GM21447 (cell line): ENCODE results near the gene KRTAP10-6.
"Not testable (repeated sequence)": the region's sequence is repeated elsewhere in the genome, so short reads cannot be mapped to it uniquely, and the experiment has no call there.

Experiments
- ATAC-seq: cut with Tn5 transposase; IDR thresholded peaks from one replicate; pipeline ENCODE4 v1.9.1; 2021; ENCODE audit not compliant: unreplicated experiment

KRTAP10-6 gene

GRCh38 chr21:44558695-44559094, 33.6 kb downstream of the KRTAP10-6 start, which contains the start of gene KRTAP10-3:
TSS of gene KRTAP10-3 (minus strand) at chr21:44558795. CDS start at chr21:44558715, 80 bp downstream.
- ATAC-seq: no peak

DNA sequence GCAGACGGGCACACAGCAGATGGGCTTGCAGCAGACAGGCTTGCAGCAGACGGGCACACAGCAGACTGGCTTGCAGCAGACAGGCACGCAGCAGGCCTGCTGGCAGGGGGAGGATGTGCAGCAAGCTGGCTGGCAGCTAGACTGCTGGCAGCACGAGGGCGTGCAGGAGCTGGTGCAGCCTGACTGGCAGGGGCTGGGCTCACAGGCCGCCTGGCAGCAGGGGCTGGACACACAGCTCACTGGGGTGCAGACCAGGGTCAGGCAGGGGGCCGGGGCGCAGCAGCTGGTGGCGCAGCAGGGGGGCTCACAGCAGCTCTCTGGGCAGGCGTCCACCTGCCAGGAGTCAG, 34.0 kb downstream of the KRTAP10-6 start:
- not testable (repeated sequence) for ATAC-seq

DNA sequence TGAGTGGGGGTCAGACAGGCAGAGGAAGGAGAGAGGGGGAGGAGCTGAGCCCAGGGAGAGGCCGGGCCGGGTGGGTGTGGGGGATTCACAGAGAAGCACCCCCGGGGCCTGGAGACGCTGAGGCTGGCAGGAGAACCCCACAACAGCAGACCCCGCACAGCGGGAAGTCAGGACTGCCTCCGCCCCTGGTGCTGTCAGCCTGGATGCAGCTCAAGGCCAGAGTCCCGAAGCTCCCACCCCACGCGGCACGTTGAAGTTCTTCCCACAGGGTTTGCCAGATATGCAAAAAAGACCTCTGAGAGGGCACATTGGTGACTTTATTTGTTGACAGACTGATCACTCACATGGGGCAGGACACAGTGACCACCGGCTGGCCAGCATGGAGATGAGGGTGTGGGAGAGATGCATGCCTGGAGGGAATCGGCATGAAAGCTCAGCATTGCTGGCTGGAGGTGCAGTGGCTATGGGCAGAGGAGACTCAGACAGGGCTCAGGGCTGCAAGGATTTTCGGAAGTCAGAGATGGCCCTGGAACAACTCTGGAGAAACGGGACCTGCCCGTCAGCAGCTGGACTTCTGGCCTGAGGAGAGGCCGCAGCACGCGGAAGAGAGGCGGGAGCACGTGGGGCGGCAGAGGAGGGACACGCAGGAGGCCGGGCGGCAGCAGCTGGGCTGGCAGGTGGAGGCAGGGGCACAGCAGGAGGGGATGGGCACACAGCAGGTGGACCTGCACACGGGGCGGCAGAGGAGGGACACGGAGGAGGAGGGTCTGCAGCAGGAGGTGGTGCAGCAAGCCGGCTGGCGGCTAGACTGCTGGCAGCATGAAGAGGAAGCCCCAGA, 34.6 kb downstream of the KRTAP10-6 start:
- ATAC-seq: no peak

- ATAC-seq: no peak
These were observed 35.4 kb downstream of the KRTAP10-6 start for GRCh38 chr21:44556879-44557278.

- ATAC-seq: no peak
These were observed 37.0 kb downstream of the KRTAP10-6 start for GRCh38 chr21:44555200-44555875.

DNA sequence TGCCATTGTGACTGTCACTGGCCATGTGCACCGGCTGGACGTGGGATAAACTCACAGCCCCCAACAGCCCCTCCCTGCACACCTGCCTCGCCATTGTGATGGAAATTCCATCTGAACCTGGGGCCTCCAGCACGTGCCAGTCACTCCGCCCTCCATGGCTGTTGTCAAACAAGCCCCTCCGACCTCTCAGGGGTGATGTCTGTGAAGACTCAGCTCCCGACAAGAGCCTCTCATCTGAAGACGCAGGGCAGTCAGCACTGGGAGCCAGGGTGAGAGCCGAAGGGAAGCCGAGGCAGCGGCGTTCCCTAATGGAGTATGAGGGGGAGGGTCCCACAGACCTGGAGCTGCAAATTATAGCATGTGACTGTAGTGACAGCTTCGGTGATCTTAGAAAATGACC, 39.6 kb downstream of the KRTAP10-6 start:
- ATAC-seq: no peak

GRCh38 chr21:44552136-44552535, 40.2 kb downstream of the KRTAP10-6 start:
- no peak for ATAC-seq

DNA sequence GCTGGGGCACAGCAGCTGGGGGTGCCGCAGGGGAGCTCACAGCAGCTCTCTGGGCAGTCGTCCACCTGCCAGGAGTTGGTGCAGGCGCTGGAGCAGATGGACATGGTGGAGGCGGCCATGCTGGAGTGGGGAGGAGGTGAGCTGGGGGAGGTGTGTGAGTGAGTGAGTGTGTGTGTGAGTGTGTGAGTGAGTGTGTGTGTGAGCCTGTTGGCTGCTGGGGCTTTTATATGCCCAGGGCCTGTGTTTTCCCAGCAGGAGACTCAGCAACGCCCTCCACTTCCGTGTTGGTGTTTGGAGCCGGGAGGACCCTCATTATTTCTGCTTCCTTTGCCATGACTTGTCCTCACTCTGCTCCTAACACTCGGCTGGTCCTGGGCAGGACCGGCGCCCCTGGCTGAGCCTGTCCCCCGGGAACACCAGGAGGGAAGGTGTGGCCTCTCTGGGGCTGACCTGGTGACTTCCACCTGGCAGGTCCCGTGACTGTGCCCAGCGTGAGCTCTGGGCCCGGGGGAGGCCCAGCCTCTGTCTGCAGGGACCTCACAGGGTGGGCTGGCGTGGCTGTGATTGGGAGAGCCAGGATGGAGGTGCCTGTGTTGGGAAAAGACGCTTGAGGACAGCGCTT, 40.9 kb downstream of the KRTAP10-6 start, which contains the start of gene KRTAP10-2:
Gene KRTAP10-2 (minus strand): TSS at position 166 of the 622 bp plus-strand sequence. CDS start 47 bp downstream, at position 119.
- ATAC-seq: no peak

DNA sequence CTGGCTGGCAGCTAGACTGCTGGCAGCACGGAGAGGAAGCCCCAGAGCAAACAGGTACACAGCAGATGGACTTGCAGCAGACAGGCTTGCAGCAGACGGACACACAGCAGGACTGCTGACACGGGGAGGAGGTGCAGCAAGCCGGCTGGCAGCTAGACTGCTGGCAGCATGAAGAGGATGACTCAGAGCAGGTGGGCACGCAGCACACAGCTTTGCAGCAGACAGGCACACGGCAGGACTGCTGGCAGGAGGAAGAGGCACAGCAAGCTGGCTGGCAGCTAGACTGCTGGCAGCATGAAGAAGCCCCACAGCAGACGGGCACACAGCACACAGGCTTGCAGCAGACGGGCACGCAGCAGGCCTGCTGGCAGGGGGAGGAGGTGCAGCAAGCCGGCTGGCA, 41.5 kb downstream of the KRTAP10-6 start:
- no peak for ATAC-seq

DNA sequence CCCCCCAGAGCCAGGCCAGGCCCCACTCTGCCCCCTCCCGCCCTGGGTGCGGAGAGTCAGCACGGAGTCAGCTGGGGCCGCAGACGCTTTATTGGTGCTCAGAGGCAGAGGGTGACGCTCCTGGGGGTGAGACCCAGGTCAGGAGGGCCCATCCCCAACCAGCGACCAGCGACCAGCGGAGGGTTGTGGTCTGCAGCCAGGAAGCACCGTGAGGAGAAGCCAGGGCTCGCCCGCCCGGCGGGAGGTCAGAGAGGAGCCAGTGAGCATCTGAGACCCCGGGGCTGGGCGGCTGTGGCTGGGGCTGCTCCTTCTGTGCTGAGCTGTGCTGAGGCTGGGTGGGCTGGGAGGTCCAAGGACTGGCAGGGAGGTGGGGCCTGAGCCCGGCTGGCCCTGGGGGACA, 42.0 kb downstream of the KRTAP10-6 start:
- not testable (repeated sequence) for ATAC-seq

DNA sequence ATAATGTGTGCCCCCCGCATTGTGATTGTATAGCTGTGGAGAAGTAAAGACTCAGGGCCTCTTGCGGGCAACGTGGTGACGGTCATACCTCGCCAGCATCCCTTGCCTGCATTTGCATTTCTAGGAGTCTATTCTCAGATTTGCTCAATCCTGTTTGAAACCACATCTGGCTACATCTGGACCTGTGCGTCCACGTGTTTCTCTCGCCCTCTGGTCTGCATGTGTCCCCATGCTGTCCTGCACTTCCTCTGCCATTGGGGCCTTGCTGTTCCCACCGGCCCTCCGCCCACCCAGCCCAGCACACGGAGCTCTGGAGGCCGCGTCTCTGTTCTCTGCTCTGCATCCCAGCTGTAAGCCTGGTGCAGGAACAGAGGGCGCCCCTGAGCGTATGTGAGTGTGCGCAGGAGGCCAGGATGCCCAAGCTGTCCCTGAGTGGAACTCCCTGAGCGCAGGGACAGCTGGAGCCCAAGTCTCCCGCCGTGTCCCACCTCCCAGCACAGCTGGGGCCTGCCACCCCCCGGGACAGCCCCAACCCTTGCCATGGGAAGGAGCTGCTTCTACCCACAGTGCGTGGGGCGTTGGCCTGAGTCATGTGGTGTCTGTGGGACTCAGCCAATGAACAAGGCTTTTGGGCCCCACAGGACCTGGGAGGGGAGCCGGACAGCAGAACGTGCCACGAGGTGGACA, 42.6 kb downstream of the KRTAP10-6 start:
- ATAC-seq: no peak

DNA sequence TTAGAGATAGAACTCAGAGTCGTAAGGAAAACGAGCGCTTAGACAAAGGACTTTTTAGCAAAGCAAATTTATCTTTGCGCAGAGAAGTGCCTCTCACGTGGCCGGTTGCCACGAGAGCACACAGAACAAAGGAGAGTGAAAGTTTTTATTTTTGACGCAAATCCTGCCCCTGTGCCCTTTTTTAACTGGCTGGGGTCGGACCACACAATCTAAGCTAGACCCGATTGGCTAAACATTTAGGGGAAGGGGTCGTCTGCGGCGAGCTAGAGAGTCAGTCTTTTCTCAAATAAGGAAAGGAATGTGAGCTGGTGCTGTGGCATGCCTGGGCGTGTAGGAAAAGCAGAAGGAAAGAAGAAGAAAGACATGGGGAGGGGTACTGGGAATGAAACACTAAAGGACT, 43.4 kb downstream of the KRTAP10-6 start:
- ATAC-seq: no peak

GRCh38 chr21:44548381-44548780, 43.9 kb downstream of the KRTAP10-6 start:
- no peak for ATAC-seq

- no peak for ATAC-seq
These were observed 44.5 kb downstream of the KRTAP10-6 start for GRCh38 chr21:44547656-44548331.

DNA sequence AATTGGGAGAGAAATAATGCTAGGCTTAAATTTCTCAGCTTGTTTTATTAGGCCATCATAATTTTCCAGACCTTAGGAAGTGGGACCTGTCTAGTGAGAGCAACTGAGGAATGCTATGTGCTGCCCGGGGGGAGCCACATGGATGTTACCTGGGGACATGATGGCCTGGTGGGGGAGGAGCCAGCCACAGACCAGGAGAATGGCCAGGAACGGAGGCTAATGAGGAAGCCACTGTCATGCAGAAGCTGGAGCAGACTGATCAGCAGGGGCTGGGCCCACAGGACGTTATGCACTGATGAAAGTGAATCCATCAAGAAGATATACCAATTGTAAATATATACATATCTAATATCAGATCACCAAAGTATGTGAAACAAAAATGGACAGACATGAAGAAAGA, 47.7 kb downstream of the KRTAP10-6 start:
- ATAC-seq: no peak

DNA sequence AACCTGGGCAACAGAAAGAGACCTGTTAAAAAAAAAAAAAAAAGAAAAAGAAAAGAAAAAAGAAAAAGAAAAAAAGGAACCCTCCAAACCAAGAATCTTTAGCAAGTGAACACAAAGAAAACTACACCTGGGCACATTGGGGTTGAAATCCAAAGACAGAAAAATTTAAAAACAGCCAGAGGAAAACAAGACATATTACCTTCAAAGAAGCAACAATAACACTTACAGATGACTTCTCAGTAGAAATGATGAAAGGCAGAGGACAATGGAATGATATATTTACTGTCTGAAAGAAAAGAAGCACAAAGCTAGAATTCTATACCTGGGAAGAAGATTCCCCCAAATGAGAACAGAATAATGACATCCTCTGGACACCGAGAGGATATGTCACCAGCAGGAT, 49.6 kb downstream of the KRTAP10-6 start:
- no peak for ATAC-seq
